Measurements from ENCODE around the gene RNF152.

RNF152 gene

DNA sequence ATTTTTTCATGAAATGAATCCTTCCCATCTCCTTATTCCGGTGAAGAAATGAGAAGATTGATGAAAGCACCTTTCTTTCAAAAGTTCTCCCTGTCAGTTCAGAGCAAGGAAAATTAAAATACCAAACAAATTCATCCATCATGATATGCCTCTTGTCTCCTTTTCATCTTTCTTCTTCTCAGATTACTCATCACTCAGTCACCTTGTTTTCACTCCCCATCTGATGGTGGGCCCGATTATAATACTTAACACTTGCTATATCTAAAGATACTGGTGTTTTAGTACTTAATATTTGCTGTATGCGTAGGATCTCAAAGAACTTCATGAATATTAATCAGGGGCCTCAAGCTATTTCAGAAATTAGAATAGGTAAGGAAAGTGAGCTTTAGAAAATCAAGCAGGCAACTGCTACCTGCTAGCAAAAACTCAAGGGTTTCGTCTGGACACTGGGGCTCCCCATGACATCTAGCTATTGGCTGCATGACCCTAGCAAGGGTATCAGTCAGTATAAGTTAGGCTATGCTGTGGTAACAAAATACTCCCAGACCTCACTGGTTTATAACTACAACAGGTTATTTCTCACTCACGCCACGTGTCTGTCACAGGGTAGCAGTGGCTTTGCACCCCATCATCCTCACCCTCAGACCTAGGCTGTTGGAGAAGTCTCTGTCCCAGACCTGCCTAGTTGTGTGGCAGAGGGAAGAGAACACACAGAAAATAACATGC, 39.0 kb upstream of the RNF152 start:
- ChIA-PET POLR2A (no interaction called here), CTCF (interaction anchor here (0.6 to 1.4 kb wide), 2 partner anchors 90 to 350 kb away, joined by 3 to 4 read pairs; no protein-coding TSS in a partner anchor)
- no peak overlapping the region for H3K27ac ChIP-seq (ENCODE audit: extremely low read depth, low read depth, low read length)
- H3K4me1 ChIP-seq (ENCODE audit: control insufficient read depth, insufficient read depth, low read length): no peaks in the 10 kb centered on the region
- H3K4me3 ChIP-seq (ENCODE audit: low read depth, low read length): no peak overlapping the region
- TF ChIP-seq ZNF585B (tag by site-specific recombination; IDR thresholded peaks at IDR 0.05) (no peak), SETDB1 (IDR thresholded peaks at IDR 0.05; ENCODE audit: insufficient read length, low read length) (no peak), OVOL3 (tag by site-specific recombination; IDR thresholded peaks at IDR 0.05) (no peak), ZNF184 (tag by site-specific recombination; IDR thresholded peaks at IDR 0.05) (no peak), ZNF202 (tag by site-specific recombination; IDR thresholded peaks at IDR 0.05; ENCODE audit: borderline replicate concordance) (no peak)
- H3K9me3 ChIP-seq (ENCODE audit: control insufficient read depth, insufficient read depth, low read depth, low read length): no peaks in the 10 kb centered on the region
- H3K36me3 ChIP-seq (ENCODE audit: control insufficient read depth in 2 of 2, insufficient read depth in 1 of 2, low read length in 2 of 2): no peaks in the 10 kb centered on the region

DNA sequence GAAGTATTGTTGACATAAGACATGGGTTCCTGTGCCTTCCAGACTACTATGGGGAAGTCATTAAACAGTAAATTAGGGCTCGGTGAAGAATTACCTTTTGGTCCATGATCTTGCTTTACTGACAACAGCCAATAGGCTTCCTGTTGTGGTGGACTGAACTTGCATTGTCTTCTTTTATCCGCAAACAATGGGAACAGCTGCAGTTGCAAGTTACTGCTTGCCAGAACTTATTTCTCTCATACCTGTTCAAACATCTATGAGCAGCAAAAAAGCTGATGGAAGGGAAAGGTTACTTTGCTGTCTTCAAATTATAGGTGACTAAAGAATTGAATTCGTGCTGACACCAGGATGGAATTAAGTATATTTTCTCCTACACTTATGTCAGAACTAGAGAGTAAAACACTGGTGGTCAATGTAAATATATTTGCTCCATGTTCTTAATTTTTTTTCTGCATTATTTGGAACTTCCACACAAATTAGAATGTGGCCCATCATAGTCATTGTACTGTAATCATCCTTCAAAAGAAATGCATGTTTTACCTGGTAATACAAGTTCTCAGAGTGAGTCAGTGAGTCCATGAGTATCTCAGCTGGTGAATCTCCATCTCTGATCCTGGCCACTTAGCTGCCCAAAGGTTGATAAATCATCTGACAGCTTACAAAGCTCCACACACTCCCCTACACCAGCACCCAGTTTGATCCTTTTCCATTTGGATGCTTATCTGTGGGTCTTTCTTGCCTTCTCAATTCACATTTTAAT, 37.3 kb upstream of the RNF152 start:
- ChIA-PET CTCF (no interaction called here), POLR2A (no interaction called here)
- no peaks in the 10 kb centered on the region for H3K36me3 ChIP-seq (ENCODE audit: control insufficient read depth in 2 of 2, insufficient read depth in 1 of 2, low read length in 2 of 2)
- no peak overlapping the region for H3K27ac ChIP-seq (ENCODE audit: extremely low read depth, low read depth, low read length)
- TF ChIP-seq BCL11B (tag by site-specific recombination; IDR thresholded peaks at IDR 0.05; ENCODE audit: low read depth) (no peak), BCL11A (tag by site-specific recombination; IDR thresholded peaks at IDR 0.05; ENCODE audit: low read depth) (no peak), ZNF514 (tag by site-specific recombination; IDR thresholded peaks at IDR 0.05) (no peak), ZNF549 (tag by site-specific recombination; IDR thresholded peaks at IDR 0.05) (no peak), ZNF133 (tag by site-specific recombination; IDR thresholded peaks at IDR 0.05) (no peak), ZNF169 (tag by site-specific recombination; IDR thresholded peaks at IDR 0.05) (no peak), ZNF670 (tag by site-specific recombination; IDR thresholded peaks at IDR 0.05; ENCODE audit: low read depth) (no peak), ZNF664 (tag by site-specific recombination; IDR thresholded peaks at IDR 0.05) (no peak), ZNF707 (tag by site-specific recombination; IDR thresholded peaks at IDR 0.05) (no peak), ZBTB21 (tag by site-specific recombination; IDR thresholded peaks at IDR 0.05) (no peak)
- TF ChIP-seq, protein P1, sequence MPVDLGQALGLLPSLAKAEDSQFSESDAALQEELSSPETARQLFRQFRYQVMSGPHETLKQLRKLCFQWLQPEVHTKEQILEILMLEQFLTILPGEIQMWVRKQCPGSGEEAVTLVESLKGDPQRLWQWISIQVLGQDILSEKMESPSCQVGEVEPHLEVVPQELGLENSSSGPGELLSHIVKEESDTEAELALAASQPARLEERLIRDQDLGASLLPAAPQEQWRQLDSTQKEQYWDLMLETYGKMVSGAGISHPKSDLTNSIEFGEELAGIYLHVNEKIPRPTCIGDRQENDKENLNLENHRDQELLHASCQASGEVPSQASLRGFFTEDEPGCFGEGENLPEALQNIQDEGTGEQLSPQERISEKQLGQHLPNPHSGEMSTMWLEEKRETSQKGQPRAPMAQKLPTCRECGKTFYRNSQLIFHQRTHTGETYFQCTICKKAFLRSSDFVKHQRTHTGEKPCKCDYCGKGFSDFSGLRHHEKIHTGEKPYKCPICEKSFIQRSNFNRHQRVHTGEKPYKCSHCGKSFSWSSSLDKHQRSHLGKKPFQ (tag by site-specific recombination; IDR thresholded peaks at IDR 0.05): no peak
- TF ChIP-seq, protein P2, sequence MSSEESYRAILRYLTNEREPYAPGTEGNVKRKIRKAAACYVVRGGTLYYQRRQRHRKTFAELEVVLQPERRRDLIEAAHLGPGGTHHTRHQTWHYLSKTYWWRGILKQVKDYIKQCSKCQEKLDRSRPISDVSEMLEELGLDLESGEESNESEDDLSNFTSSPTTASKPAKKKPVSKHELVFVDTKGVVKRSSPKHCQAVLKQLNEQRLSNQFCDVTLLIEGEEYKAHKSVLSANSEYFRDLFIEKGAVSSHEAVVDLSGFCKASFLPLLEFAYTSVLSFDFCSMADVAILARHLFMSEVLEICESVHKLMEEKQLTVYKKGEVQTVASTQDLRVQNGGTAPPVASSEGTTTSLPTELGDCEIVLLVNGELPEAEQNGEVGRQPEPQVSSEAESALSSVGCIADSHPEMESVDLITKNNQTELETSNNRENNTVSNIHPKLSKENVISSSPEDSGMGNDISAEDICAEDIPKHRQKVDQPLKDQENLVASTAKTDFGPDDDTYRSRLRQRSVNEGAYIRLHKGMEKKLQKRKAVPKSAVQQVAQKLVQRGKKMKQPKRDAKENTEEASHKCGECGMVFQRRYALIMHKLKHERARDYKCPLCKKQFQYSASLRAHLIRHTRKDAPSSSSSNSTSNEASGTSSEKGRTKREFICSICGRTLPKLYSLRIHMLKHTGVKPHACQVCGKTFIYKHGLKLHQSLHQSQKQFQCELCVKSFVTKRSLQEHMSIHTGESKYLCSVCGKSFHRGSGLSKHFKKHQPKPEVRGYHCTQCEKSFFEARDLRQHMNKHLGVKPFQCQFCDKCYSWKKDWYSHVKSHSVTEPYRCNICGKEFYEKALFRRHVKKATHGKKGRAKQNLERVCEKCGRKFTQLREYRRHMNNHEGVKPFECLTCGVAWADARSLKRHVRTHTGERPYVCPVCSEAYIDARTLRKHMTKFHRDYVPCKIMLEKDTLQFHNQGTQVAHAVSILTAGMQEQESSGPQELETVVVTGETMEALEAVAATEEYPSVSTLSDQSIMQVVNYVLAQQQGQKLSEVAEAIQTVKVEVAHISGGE (tag by site-specific recombination; conservative IDR thresholded peaks at IDR 0.05; ENCODE audit: low read depth): no peak
- TF ChIP-seq, protein P3, sequence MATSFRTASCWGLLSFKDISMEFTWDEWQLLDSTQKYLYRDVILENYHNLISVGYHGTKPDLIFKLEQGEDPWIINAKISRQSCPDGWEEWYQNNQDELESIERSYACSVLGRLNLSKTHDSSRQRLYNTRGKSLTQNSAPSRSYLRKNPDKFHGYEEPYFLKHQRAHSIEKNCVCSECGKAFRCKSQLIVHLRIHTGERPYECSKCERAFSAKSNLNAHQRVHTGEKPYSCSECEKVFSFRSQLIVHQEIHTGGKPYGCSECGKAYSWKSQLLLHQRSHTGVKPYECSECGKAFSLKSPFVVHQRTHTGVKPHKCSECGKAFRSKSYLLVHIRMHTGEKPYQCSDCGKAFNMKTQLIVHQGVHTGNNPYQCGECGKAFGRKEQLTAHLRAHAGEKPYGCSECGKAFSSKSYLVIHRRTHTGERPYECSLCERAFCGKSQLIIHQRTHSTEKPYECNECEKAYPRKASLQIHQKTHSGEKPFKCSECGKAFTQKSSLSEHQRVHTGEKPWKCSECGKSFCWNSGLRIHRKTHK (tag by site-specific recombination; IDR thresholded peaks at IDR 0.05): no peak
- TF ChIP-seq, protein P4, sequence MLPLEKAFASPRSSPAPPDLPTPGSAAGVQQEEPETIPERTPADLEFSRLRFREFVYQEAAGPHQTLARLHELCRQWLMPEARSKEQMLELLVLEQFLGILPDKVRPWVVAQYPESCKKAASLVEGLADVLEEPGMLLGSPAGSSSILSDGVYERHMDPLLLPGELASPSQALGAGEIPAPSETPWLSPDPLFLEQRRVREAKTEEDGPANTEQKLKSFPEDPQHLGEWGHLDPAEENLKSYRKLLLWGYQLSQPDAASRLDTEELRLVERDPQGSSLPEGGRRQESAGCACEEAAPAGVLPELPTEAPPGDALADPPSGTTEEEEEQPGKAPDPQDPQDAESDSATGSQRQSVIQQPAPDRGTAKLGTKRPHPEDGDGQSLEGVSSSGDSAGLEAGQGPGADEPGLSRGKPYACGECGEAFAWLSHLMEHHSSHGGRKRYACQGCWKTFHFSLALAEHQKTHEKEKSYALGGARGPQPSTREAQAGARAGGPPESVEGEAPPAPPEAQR (tag by site-specific recombination; IDR thresholded peaks at IDR 0.05): no peak
- TF ChIP-seq, protein P5, sequence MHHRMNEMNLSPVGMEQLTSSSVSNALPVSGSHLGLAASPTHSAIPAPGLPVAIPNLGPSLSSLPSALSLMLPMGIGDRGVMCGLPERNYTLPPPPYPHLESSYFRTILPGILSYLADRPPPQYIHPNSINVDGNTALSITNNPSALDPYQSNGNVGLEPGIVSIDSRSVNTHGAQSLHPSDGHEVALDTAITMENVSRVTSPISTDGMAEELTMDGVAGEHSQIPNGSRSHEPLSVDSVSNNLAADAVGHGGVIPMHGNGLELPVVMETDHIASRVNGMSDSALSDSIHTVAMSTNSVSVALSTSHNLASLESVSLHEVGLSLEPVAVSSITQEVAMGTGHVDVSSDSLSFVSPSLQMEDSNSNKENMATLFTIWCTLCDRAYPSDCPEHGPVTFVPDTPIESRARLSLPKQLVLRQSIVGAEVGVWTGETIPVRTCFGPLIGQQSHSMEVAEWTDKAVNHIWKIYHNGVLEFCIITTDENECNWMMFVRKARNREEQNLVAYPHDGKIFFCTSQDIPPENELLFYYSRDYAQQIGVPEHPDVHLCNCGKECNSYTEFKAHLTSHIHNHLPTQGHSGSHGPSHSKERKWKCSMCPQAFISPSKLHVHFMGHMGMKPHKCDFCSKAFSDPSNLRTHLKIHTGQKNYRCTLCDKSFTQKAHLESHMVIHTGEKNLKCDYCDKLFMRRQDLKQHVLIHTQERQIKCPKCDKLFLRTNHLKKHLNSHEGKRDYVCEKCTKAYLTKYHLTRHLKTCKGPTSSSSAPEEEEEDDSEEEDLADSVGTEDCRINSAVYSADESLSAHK (tag by site-specific recombination; IDR thresholded peaks at IDR 0.05): no peak
- no peak overlapping the region for H3K4me3 ChIP-seq (ENCODE audit: low read depth, low read length)
- H3K4me1 ChIP-seq (ENCODE audit: control insufficient read depth, insufficient read depth, low read length): no peaks in the 10 kb centered on the region
- no peaks in the 10 kb centered on the region for H3K9me3 ChIP-seq (ENCODE audit: control insufficient read depth, insufficient read depth, low read depth, low read length)

All from HEK293 (cell line).